GM23338 (cell line): ENCODE data around the gene KDM7A. TPM values are rescaled to one million over a fixed set of nuclear protein-coding genes. Genes with fewer than 3 reads are reported as not detected.

Source experiments
- ATAC-seq: fragments of 200-7000 bp; cut with Tn5 transposase; 3 replicates; pipeline ENCODE4 v1.9.1; 2020
- DNase-seq: peaks from one replicate; pipeline ENCODE4 v3.0.0-alpha.2; 2015; ENCODE audit warnings: low spot score
- H2AFZ ChIP-seq: fragments of 200-600 bp; sonication (generic); 2 replicates; pipeline ENCODE4 v1.8.0; 2016; ENCODE audit warnings: antibody characterized with exemption, mild to moderate bottlenecking, moderate library complexity
- H3F3A ChIP-seq: fragments of 200-600 bp; sonication (generic); replicated peaks from 2 replicates; pipeline ENCODE4 v1.8.0; 2017; ENCODE audit warnings: antibody characterized with exemption, mixed run types, low read depth
- H3K27ac ChIP-seq: fragments of 200-600 bp; sonication (generic); 2 replicates; pipeline ENCODE4 v1.6.1; 2016; ENCODE audit warnings: low read depth
- H3K27me3 ChIP-seq: fragments of 200-600 bp; sonication (generic); 2 replicates; pipeline ENCODE4 v1.8.0; 2016; ENCODE audit warnings: mild to moderate bottlenecking, mixed run types, moderate library complexity; ENCODE audit not compliant: insufficient read depth
- H3K36me3 ChIP-seq: fragments of 200-600 bp; sonication (generic); 2 replicates; pipeline ENCODE4 v1.8.0; 2016; ENCODE audit warnings: mild to moderate bottlenecking; ENCODE audit not compliant: insufficient read depth
- H3K4me1 ChIP-seq: fragments of 200-600 bp; sonication (generic); 2 replicates; pipeline ENCODE4 v1.8.0; 2016; ENCODE audit warnings: mild to moderate bottlenecking, moderate library complexity; ENCODE audit not compliant: insufficient read depth
- H3K4me2 ChIP-seq: fragments of 200-600 bp; sonication (generic); 2 replicates; pipeline ENCODE4 v1.7.1; 2017; ENCODE audit warnings: mixed run types
- H3K4me3 ChIP-seq: fragments of 200-600 bp; sonication (generic); 2 replicates; pipeline ENCODE4 v1.6.1; 2016; ENCODE audit warnings: mixed run types
- H3K79me2 ChIP-seq: fragments of 200-600 bp; sonication (generic); replicated peaks from 2 replicates; pipeline ENCODE4 v1.8.0; 2017; ENCODE audit warnings: mild to moderate bottlenecking; ENCODE audit not compliant: insufficient read depth
- H3K9me2 ChIP-seq: fragments of 200-600 bp; sonication (generic); 2 replicates; pipeline ENCODE4 v1.8.0; 2017; ENCODE audit not compliant: insufficient read depth
- H4K20me1 ChIP-seq: fragments of 200-600 bp; sonication (generic); replicated peaks from 2 replicates; pipeline ENCODE4 v1.8.0; 2017; ENCODE audit warnings: mild to moderate bottlenecking; ENCODE audit not compliant: insufficient read depth
- H3K27ac Mint-ChIP-seq: 2 replicates; pipeline ENCODE4 v1.8.0; 2020; ENCODE audit warnings: inconsistent platforms, mild to moderate bottlenecking, moderate library complexity, mixed read lengths
- H3K27me3 Mint-ChIP-seq: 3 replicates; pipeline ENCODE4 v1.8.0; 2022; ENCODE audit warnings: low read depth, mild to moderate bottlenecking, moderate library complexity, mixed read lengths, inconsistent platforms; ENCODE audit not compliant: insufficient read depth, poor library complexity
- H3K36me3 Mint-ChIP-seq: 3 replicates; pipeline ENCODE4 v1.8.0; 2021; ENCODE audit warnings: low read depth, mild to moderate bottlenecking, inconsistent platforms, moderate library complexity, mixed read lengths
- H3K4me1 Mint-ChIP-seq: 3 replicates; pipeline ENCODE4 v1.8.0; 2020; ENCODE audit warnings: mild to moderate bottlenecking, inconsistent platforms, mixed read lengths
- H3K4me3 Mint-ChIP-seq: 3 replicates; pipeline ENCODE4 v1.8.0; 2021; ENCODE audit warnings: moderate library complexity, mild to moderate bottlenecking, inconsistent platforms, mixed read lengths
- H3K9me3 Mint-ChIP-seq: 3 replicates; pipeline ENCODE4 v1.8.0; 2020; ENCODE audit warnings: moderate library complexity, mild to moderate bottlenecking, inconsistent platforms, mixed read lengths
- CTCF ChIP-seq, 2 experiments: fragments of 200-600 bp in 1 of 2; sonication (generic) in 1 of 2; conservative IDR thresholded peaks; 2 replicates each; pipeline versions ENCODE4 v1.5.1 to v1.6.1; 2016 to 2017; ENCODE audit warnings: antibody characterized with exemption in 2 of 2, low read depth in 2 of 2, mild to moderate bottlenecking in 2 of 2, moderate library complexity in 1 of 2
- EZH2 ChIP-seq: fragments of 200-600 bp; sonication (generic); IDR thresholded peaks from one replicate; pipeline ENCODE4 v1.8.0; 2017; ENCODE audit warnings: antibody characterized with exemption, mild to moderate bottlenecking, low read depth; ENCODE audit not compliant: unreplicated experiment
- EZH2phosphoT487 ChIP-seq: fragments of 200-600 bp; sonication (generic); IDR thresholded peaks from one replicate; pipeline ENCODE4 v1.8.1; 2018; ENCODE audit warnings: antibody characterized with exemption; ENCODE audit not compliant: unreplicated experiment
- JUNB ChIP-seq: IDR thresholded peaks from one replicate; pipeline ENCODE4 v1.6.1; 2016; ENCODE audit warnings: antibody characterized with exemption; ENCODE audit not compliant: unreplicated experiment
- NANOG ChIP-seq: IDR thresholded peaks from 2 replicates; pipeline ENCODE4 v1.6.1; 2016; ENCODE audit warnings: antibody characterized with exemption, borderline replicate concordance
- POLR2AphosphoS5 ChIP-seq: IDR thresholded peaks from 2 replicates; pipeline ENCODE4 v1.6.1; 2016; ENCODE audit warnings: antibody characterized with exemption, low read depth
- REST ChIP-seq: IDR thresholded peaks from one replicate; pipeline ENCODE4 v1.6.1; 2018; ENCODE audit warnings: antibody characterized with exemption; ENCODE audit not compliant: unreplicated experiment
- STAT1 ChIP-seq: IDR thresholded peaks from one replicate; pipeline ENCODE4 v1.6.1; 2016; ENCODE audit warnings: antibody characterized with exemption; ENCODE audit not compliant: unreplicated experiment
- ZNF331 ChIP-seq: fragments of 250-450 bp; sonication (Bioruptor Pico); IDR thresholded peaks from 2 replicates; pipeline ENCODE4 v1.5.0; 2020; ENCODE audit warnings: low read depth, mild to moderate bottlenecking, moderate library complexity
- ZNF462 ChIP-seq: fragments of 250-450 bp; sonication (Bioruptor Pico); IDR thresholded peaks from 2 replicates; pipeline ENCODE4 v1.5.0; 2020; ENCODE audit warnings: mild to moderate bottlenecking, moderate library complexity
- polyA plus RNA-seq: library from polyadenylated mRNA; unstranded; fragments of >200 nt; fragmentation: Nextera tagmentation; extraction: Ambion mirVana; gene quantifications from 2 replicates; pipeline ENCODE4 v1.2.1, GENCODE V29; 2016
- total RNA-seq: library from RNA; depleted of rRNA; stranded (reverse); fragments of >200 nt; shearing (Covaris generic); gene quantifications from 2 replicates; pipeline ENCODE4 v1.2.3, GENCODE V29; 2014

KDM7A gene
- total and polyA plus RNA-seq, 2 experiments from 2014 or later: 2.3 to 10.8 TPM

GRCh38 chr7:140223515-140224221 is 46.9 kb upstream of the KDM7A start:
- H3K4me3 Mint-ChIP-seq: no peak overlapping the region
- Histone ChIP-seq H4K20me1 (no peaks in the 10 kb centered on the region), H3F3A (no peaks in the 10 kb centered on the region), H3K36me3 (no peaks in the 10 kb centered on the region), H3K27ac (no peak overlapping the region), H3K4me3 (no peak overlapping the region), H3K79me2 (no peaks in the 10 kb centered on the region), H3K4me1 (no peaks in the 10 kb centered on the region), H3K4me2 (no peak overlapping the region), H3K9me2 (no peaks in the 10 kb centered on the region), H2AFZ (no peak overlapping the region), H3K27me3 (no peaks in the 10 kb centered on the region)
- H3K4me1 Mint-ChIP-seq: peaks cover 6% of the 10 kb centered on the region
- H3K36me3 Mint-ChIP-seq: no peaks in the 10 kb centered on the region
- DNase-seq (no peak), ATAC-seq (no peak)
- no peak for TF ChIP-seq JUNB
- no peak for TF ChIP-seq NANOG
- no peak for TF ChIP-seq CTCF (conservative IDR thresholded peaks at IDR 0.05; ENCODE audit: low read depth in 2 of 2)
- TF ChIP-seq EZH2: no peak
- no peak overlapping the region for H3K27ac Mint-ChIP-seq
- peaks cover 6% of the 10 kb centered on the region for H3K27me3 Mint-ChIP-seq
- H3K9me3 Mint-ChIP-seq: peaks cover 2% of the 10 kb centered on the region; the same call in 2 of the 3 replicates

- no peak for ATAC-seq
- peaks cover 6% of the 10 kb centered on the region; the same call in 2 of the 3 replicates for H3K9me3 Mint-ChIP-seq
- TF ChIP-seq EZH2 (no peak), REST (no peak), NANOG (no peak), ZNF331 (CRISPR knock-in tag) (no peak), EZH2phosphoT487 (no peak), STAT1 (no peak), ZNF462 (CRISPR knock-in tag) (no peak), POLR2AphosphoS5 (no peak), JUNB (no peak)
These were observed 46.0 kb upstream of the KDM7A start for GRCh38 chr7:140222814-140223213.

More at GRCh38 chr7:140222814-140223213, 46.0 kb upstream of the KDM7A start:
- Mint-ChIP-seq H3K27me3 (peaks cover 6% of the 10 kb centered on the region), H3K36me3 (0 out of 3 replicates have a peak, but pooled peaks cover 3% of the 10 kb centered on the region), H3K4me3 (no peak overlapping the region), H3K4me1 (peaks cover 6% of the 10 kb centered on the region), H3K27ac (no peak overlapping the region)
- no peaks in the 10 kb centered on the region for H3K36me3 ChIP-seq
- no peak for DNase-seq
- H3F3A ChIP-seq: no peaks in the 10 kb centered on the region
- no peak overlapping the region for H3K4me2 ChIP-seq
- no peaks in the 10 kb centered on the region for H3K79me2 ChIP-seq
- H4K20me1 ChIP-seq: no peaks in the 10 kb centered on the region
- H3K4me3 ChIP-seq: no peak overlapping the region
- H3K27me3 ChIP-seq: no peaks in the 10 kb centered on the region
- no peaks in the 10 kb centered on the region for H3K9me2 ChIP-seq
- H3K27ac ChIP-seq: no peak overlapping the region
- no peak overlapping the region for H2AFZ ChIP-seq
- no peaks in the 10 kb centered on the region for H3K4me1 ChIP-seq
